Epithelial cell of alveolus of lung (primary cell): ENCODE data around the gene OR4Q3. TPM values are rescaled to one million over a fixed set of nuclear protein-coding genes. Genes with fewer than 3 reads are reported as not detected.

Experiments
- total RNA-seq: library from RNA; depleted of rRNA; stranded (reverse); fragments of >200 nt; gene quantifications from 2 replicates; pipeline ENCODE4 v1.2.1, GENCODE V29; 2015

The OR4Q3 gene
- not detected in 2 replicates for total RNA-seq

GRCh38 chr14:19743256-19743655 is at the start of gene OR4Q3:
Gene OR4Q3, plus strand, starts transcription at chr14:19743571.

GRCh38 chr14:19773204-19773603 is 29.8 kb downstream of the OR4Q3 start, which contains the start of gene OR4M1:
Gene OR4M1, plus strand, starts transcription at chr14:19773504. Its CDS starts 6,819 bp downstream, at chr14:19780323.

Other genes starting within 250 kb of the OR4Q3 start
- not detected in 2 replicates for gene OR11H2, start 29.7 kb upstream of the OR4Q3 start, total RNA-seq
- gene OR4M1, start 29.9 kb downstream of the OR4Q3 start, total RNA-seq = not detected in 2 replicates
- gene OR4N2, start 60.2 kb downstream of the OR4Q3 start, total RNA-seq = not detected in 2 replicates
- not detected in 2 replicates for gene OR4K2, start 131.6 kb downstream of the OR4Q3 start, total RNA-seq
- gene OR4K5, start 177.0 kb downstream of the OR4Q3 start, total RNA-seq = not detected in 2 replicates
- gene OR4K1, start 187.3 kb downstream of the OR4Q3 start, total RNA-seq = not detected in 2 replicates
- gene OR4K15, start 232.0 kb downstream of the OR4Q3 start, total RNA-seq = not detected in 2 replicates